ENCODE measurements around the gene KLHL22.

Gene KLHL22

GRCh38 chr22:20426259-20426615 lies 69.4 kb downstream of the KLHL22 start:
- TF ChIP-seq CTCF (IDR thresholded peaks at IDR 0.05; ENCODE audit: control extremely low read depth, extremely low read depth, low read depth, missing control alignments), result no peak
- POLR2A ChIA-PET, result no interaction called here
- CTCF ChIA-PET, result interaction anchor here (5.0 kb wide), 1 partner anchor 29 kb away, joined by 25 read pairs; no protein-coding TSS in a partner anchor
- no peak for DNase-seq (ENCODE audit: extremely low spot score)

- no peak for DNase-seq (ENCODE audit: extremely low spot score)
- POLR2A ChIA-PET, result no interaction called here
- TF ChIP-seq CTCF (IDR thresholded peaks at IDR 0.05; ENCODE audit: control extremely low read depth, extremely low read depth, low read depth, missing control alignments), result no peak
- CTCF ChIA-PET, result no interaction called here
Observed at GRCh38 chr22:20425566-20426258, 69.9 kb downstream of the KLHL22 start.

- no peak for TF ChIP-seq CTCF (IDR thresholded peaks at IDR 0.05; ENCODE audit: control extremely low read depth, extremely low read depth, low read depth, missing control alignments)
Observed at GRCh38 chr22:20424932-20425565, 70.5 kb downstream of the KLHL22 start.

GRCh38 chr22:20424568-20424931 lies 71.0 kb downstream of the KLHL22 start:
- POLR2A ChIA-PET, result no interaction called here

More at GRCh38 chr22:20424932-20425565, 70.5 kb downstream of the KLHL22 start:
- DNase-seq (ENCODE audit: extremely low spot score), result no peak
- CTCF ChIA-PET, result no interaction called here
- POLR2A ChIA-PET, result no interaction called here

GRCh38 chr22:20423906-20424551 lies 71.6 kb downstream of the KLHL22 start:
- POLR2A ChIA-PET, result no interaction called here
- TF ChIP-seq CTCF (IDR thresholded peaks at IDR 0.05; ENCODE audit: control extremely low read depth, extremely low read depth, low read depth, missing control alignments), result no peak
- DNase-seq (ENCODE audit: extremely low spot score), result no peak
- CTCF ChIA-PET, result interaction anchor here (1.2 kb wide), 1 partner anchor 11 kb away, joined by 3 read pairs; no protein-coding TSS in a partner anchor

More at GRCh38 chr22:20424568-20424931, 71.0 kb downstream of the KLHL22 start:
- CTCF ChIA-PET, result interaction anchor here (1.2 kb wide), 1 partner anchor 11 kb away, joined by 3 read pairs; no protein-coding TSS in a partner anchor
- TF ChIP-seq CTCF (IDR thresholded peaks at IDR 0.05; ENCODE audit: control extremely low read depth, extremely low read depth, low read depth, missing control alignments), result no peak
- DNase-seq (ENCODE audit: extremely low spot score), result no peak

GRCh38 chr22:20423008-20423905 lies 72.3 kb downstream of the KLHL22 start:
- TF ChIP-seq CTCF (IDR thresholded peaks at IDR 0.05; ENCODE audit: control extremely low read depth, extremely low read depth, low read depth, missing control alignments), result no peak
- no peak for DNase-seq (ENCODE audit: extremely low spot score)
- ChIA-PET POLR2A (no interaction called here), CTCF (interaction anchor here (1.2 kb wide), 1 partner anchor 12 kb away, joined by 3 read pairs; no protein-coding TSS in a partner anchor)
